ENCODE data around the gene RAD51.

DNA sequence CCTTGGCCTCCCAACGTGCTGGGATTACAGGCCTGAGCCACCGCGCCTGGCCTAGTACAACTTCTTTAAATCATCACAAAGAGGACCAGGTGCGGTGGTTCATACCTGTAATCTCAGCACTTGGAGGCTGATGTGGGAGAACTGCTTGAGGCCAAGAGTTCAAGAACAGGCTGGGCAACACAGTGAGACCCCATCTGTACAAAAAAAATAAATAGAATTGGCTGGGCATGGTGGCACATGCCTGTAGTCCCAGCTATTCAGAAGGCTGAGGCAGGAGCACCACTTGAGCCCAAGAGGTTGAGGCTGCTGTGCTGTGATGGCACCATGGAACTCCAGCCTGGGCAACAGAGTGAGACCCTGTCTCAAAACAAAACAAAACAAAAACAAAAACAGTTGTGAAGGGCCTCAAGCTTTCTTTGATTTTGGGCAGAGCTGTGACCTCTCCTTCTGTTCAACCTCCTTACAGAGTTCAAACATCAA lies 54.2 kb downstream of the RAD51 start:
- TF ChIP-seq, protein P1, sequence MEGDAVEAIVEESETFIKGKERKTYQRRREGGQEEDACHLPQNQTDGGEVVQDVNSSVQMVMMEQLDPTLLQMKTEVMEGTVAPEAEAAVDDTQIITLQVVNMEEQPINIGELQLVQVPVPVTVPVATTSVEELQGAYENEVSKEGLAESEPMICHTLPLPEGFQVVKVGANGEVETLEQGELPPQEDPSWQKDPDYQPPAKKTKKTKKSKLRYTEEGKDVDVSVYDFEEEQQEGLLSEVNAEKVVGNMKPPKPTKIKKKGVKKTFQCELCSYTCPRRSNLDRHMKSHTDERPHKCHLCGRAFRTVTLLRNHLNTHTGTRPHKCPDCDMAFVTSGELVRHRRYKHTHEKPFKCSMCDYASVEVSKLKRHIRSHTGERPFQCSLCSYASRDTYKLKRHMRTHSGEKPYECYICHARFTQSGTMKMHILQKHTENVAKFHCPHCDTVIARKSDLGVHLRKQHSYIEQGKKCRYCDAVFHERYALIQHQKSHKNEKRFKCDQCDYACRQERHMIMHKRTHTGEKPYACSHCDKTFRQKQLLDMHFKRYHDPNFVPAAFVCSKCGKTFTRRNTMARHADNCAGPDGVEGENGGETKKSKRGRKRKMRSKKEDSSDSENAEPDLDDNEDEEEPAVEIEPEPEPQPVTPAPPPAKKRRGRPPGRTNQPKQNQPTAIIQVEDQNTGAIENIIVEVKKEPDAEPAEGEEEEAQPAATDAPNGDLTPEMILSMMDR (conservative IDR thresholded peaks at IDR 0.05; ENCODE audit: low read length): no peak
- TF ChIP-seq EZH2phosphoT487 (IDR thresholded peaks at IDR 0.05; ENCODE audit: borderline replicate concordance): no peak

All from Loucy (cell line).